BE2C (cell line): ENCODE measurements around the gene FGF14.

ENCODE experiments used
- DNase-seq: peaks from one replicate; pipeline ENCODE4 v3.0.0-alpha.2; 2020
- H3K27me3 ChIP-seq: fragments of 250-450 bp; sonication (Bioruptor Pico); 2 replicates; pipeline ENCODE4 v1.5.1; 2020; ENCODE audit warnings: mild to moderate bottlenecking
- H3K36me3 ChIP-seq: fragments of 250-450 bp; sonication (Bioruptor Pico); 2 replicates; pipeline ENCODE4 v1.5.1; 2020; ENCODE audit warnings: mild to moderate bottlenecking
- H3K4me1 ChIP-seq: fragments of 250-450 bp; sonication (Bioruptor Pico); 2 replicates; pipeline ENCODE4 v1.5.1; 2020
- H3K4me3 ChIP-seq: 2 replicates; pipeline ENCODE4 v1.5.1; 2011; ENCODE audit warnings: low read depth, low read length
- H3K9me3 ChIP-seq: fragments of 250-450 bp; sonication (Bioruptor Pico); 2 replicates; pipeline ENCODE4 v1.5.1; 2020
- TF ChIP-seq, protein P1 (sequence below): IDR thresholded peaks from 2 replicates; pipeline ENCODE4 v1.5.1; 2012; ENCODE audit warnings: mild to moderate bottlenecking, low read depth, low read length

Gene FGF14

DNA sequence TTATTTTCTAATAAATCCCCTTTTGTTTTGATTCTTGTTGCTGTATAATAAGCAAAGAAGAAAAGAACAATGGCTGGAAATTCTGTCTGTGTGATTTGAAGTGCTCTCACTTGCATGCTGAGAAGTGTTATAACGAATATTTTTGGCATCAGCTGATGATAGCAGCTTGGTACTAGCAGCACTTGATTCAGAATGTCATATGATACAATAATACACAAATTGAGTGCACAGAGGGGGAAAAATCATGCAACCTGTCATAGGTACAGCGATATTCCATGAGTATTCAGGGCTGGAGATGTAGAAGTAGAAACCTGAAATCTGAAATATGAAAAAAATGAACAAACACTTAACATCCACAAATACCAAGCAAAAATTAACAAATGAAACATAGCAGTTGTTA is 108.1 kb downstream of the FGF14 start:
- TF ChIP-seq, protein P1, sequence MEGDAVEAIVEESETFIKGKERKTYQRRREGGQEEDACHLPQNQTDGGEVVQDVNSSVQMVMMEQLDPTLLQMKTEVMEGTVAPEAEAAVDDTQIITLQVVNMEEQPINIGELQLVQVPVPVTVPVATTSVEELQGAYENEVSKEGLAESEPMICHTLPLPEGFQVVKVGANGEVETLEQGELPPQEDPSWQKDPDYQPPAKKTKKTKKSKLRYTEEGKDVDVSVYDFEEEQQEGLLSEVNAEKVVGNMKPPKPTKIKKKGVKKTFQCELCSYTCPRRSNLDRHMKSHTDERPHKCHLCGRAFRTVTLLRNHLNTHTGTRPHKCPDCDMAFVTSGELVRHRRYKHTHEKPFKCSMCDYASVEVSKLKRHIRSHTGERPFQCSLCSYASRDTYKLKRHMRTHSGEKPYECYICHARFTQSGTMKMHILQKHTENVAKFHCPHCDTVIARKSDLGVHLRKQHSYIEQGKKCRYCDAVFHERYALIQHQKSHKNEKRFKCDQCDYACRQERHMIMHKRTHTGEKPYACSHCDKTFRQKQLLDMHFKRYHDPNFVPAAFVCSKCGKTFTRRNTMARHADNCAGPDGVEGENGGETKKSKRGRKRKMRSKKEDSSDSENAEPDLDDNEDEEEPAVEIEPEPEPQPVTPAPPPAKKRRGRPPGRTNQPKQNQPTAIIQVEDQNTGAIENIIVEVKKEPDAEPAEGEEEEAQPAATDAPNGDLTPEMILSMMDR: no peak
- H3K4me3 ChIP-seq: no peak overlapping the region
- H3K27me3 ChIP-seq: no peaks in the 10 kb centered on the region
- no peak for DNase-seq
- no peaks in the 10 kb centered on the region for H3K9me3 ChIP-seq
- no peaks in the 10 kb centered on the region for H3K36me3 ChIP-seq
- H3K4me1 ChIP-seq: peaks cover 4% of the 10 kb centered on the region

DNA sequence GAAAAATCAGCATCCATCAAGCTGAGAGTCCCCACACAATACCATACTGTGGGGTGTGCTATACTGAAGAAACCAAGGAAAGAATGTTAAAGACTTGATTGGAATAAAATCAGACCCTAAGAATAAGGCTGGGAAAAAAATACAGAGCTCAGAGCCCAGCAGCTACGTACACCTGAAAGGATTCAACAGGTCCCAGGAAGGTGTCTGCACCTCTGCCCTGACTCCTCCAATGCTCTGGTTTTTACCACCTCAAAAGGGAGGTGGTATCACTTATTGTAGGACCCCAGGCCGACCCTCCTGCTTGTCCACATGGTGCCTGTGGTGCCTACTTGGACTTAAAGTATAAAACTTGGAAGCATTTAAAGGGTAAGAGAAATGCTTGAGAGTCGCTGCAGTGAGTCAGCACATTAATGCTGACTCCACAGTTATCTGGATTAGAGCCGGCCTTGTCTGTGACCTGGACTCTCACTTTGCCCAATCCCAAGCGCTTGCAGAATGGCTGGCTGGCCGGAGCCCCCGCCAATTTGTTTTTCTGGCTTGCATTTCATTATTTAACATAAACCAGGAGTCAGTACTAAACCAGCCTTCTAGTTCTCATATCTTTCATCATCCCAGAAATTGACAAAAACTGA is 110.1 kb downstream of the FGF14 start:
- H3K9me3 ChIP-seq: no peaks in the 10 kb centered on the region
- H3K4me3 ChIP-seq: no peak overlapping the region
- H3K36me3 ChIP-seq: no peaks in the 10 kb centered on the region
- H3K27me3 ChIP-seq: no peaks in the 10 kb centered on the region
- DNase-seq: peak; percentile 41
- TF ChIP-seq, protein P1: no peak
- peaks cover 4% of the 10 kb centered on the region for H3K4me1 ChIP-seq

DNA sequence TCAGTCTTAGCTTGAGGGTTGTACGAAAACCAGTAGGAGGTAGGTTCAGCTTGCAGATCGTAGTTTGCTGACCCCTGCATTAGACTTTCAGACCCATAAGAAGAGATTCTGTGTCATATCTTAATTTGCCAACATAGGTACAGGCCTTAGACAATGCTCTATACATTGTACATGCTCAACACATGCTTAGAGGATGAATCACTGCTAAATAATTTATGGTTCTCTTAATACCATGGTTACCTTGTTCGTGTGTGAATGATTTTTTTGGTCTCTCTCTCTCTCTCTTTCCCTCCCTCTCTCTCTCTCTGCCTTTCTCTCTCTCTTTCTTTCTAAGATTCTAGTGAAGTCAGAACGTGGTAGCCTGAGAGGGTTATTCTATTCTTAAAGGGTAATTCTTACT is 112.2 kb downstream of the FGF14 start:
- H3K4me3 ChIP-seq: no peak overlapping the region
- H3K27me3 ChIP-seq: no peaks in the 10 kb centered on the region
- H3K9me3 ChIP-seq: no peaks in the 10 kb centered on the region
- H3K4me1 ChIP-seq: no peaks in the 10 kb centered on the region; the same call in 1 of the 2 replicates
- TF ChIP-seq, protein P1: no peak
- no peaks in the 10 kb centered on the region for H3K36me3 ChIP-seq
- DNase-seq: no peak

DNA sequence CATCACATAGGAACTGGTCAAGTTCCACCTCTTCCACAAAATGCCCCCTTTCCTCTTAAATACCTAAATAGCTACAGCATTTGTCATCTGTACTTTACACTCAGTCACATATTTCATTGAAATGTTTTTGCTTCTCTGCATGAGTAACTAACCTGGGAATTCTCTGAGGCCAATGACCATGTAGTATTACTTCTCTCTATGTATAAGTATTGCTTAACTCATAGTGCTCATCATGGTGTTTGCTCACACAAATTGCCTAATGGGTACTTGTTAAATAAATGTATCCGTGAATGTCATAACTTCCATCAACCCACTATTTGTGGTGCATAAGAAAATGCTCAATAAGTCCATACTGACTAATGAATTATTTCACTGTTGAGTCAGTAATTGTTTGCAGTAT is 115.5 kb downstream of the FGF14 start:
- TF ChIP-seq, protein P1: no peak
- Histone ChIP-seq H3K4me3 (no peak overlapping the region), H3K27me3 (no peaks in the 10 kb centered on the region), H3K36me3 (no peaks in the 10 kb centered on the region), H3K9me3 (no peaks in the 10 kb centered on the region), H3K4me1 (no peaks in the 10 kb centered on the region)
- DNase-seq: no peak

DNA sequence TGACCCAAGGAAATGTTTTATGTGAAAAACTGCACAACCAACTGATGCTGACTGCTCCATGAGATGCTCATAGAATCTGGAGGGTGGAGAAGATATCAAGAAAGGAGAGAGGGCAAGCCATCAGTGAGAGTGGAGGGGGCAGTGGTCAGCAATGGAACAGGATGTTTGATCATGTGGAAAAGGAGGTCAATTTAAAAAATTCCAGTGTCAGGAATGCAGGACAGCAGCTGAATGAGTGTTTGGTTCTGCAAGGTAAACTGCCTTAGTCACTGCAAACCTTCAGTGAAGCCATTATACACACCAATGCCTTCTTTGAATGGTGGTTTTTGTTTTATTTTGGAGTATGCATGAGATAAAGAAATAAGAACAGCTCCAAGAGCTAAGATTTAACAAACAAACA is 121.5 kb downstream of the FGF14 start:
- Histone ChIP-seq H3K9me3 (no peaks in the 10 kb centered on the region), H3K4me1 (no peaks in the 10 kb centered on the region; the same call in 1 of the 2 replicates), H3K36me3 (no peaks in the 10 kb centered on the region), H3K27me3 (no peaks in the 10 kb centered on the region), H3K4me3 (no peak overlapping the region)
- DNase-seq: no peak
- TF ChIP-seq, protein P1: no peak

DNA sequence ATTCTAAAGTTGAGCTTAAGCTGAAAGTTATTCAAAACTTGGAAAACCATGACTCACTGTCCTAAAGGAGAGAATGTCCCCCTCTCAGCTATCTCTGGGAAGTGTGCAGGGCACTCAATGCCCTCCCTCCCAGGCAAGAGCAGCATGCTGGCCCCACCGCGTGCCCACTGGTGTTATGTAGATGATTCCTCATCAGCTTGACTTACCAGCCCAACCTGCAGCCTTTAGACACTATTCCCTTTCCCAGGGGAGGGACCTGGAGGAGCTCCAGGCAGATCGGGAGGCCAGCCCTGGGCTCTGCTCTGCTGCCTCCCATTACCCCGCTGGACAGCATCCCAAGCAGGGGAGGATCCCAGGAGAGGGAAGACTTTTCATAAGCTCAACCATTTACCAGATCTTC is 124.6 kb downstream of the FGF14 start:
- TF ChIP-seq, protein P1: no peak
- Histone ChIP-seq H3K9me3 (no peaks in the 10 kb centered on the region), H3K4me1 (no peaks in the 10 kb centered on the region; the same call in 1 of the 2 replicates), H3K36me3 (no peaks in the 10 kb centered on the region), H3K4me3 (no peak overlapping the region), H3K27me3 (no peaks in the 10 kb centered on the region)
- peak; percentile 38 for DNase-seq
